SKM-1 (cell line): ENCODE results near the gene CD80.
A peak's percentile ranks its signal among the peaks of the same experiment; 100 is the strongest.
"Not testable (repeated sequence)": the region's sequence is repeated elsewhere in the genome, so short reads cannot be mapped to it uniquely, and the experiment has no call there.

Experiments
- DNase-seq: peaks from one replicate; lab custom pipeline; 2025; ENCODE audit not compliant: unreplicated experiment; lab: John Stamatoyannopoulos, UW

The CD80 gene

DNA sequence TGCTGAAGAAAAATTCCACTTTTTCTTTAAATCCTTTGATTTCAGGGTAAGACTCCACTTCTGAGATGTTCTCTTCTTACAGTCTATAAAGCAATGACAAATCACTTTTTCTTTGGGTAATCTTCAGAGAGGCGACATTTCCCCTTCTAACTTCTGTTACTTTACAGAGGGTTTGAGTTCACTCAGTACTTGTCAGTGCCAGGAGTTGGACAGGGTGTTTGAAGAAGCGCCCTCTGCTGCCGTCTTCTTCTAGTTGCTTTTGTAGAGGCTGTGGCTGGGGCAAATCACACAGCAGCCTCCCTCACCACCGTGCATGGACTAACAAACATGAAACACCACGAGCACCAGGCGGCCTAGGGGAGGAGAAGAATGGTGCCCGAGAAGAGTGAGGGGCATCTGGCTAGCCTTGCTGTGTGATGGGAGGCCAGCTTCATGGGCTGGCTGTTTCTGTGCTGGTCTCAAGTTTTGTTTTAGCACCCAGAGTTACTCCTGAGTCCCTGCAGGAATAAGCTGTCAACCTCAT is at the start of gene CD80:
CD80 (minus strand) TSS at position 174 of the 523 bp plus-strand sequence. CDS start 1,886 bp downstream, outside the sequence.
- DNase-seq: peak; percentile 72

DNA sequence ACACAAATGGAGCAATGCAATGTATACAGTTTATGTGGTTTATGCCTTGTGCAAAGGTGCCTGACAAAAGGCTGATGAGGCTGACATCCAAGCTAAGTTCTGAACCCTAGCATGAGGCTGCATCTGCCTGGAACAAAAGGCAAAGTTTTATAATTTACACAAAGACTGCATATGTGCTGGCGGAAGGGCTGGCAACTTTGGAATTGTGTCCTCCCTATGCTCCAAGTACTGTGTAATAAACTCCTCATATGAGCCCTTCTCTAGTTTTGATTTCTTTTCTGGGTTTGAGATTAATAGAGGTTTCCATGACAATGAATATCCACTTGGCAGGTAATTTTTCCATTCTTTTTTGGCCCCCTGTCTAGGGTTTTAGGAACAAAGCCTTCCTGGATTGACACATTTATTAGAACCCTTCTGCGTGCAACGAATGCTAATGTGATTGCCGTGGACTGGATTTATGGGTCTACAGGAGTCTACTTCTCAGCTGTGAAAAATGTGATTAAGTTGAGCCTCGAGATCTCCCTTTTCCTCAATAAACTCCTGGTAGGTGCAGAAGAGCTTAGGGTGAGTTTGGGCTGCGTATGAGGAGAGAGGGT is 49.1 kb upstream of the CD80 start:
- DNase-seq: no peak

DNA sequence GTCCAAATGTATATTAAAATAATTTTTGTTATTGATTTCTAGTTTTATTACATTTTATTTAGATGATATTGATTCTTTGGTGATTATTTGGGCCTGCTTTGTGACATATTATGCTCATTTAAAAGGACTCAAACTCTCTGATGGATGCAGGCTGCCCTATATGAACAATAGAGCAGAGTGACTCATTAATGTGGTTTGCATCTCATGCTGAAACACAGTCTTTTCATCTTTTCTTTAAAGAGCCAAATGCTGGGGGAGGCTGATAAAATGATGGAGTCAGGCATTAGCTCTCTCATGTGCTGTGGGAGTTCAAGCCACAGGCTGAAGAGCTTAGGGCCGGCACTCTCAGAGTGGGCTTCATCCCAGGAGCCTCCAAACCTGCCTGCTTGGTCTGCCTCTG is 45.5 kb upstream of the CD80 start:
- DNase-seq: no peak

GRCh38 chr3:119602676-119603075 is 43.3 kb upstream of the CD80 start:
- DNase-seq: no peak

GRCh38 chr3:119601154-119601553 is 41.7 kb upstream of the CD80 start:
- no peak for DNase-seq

DNA sequence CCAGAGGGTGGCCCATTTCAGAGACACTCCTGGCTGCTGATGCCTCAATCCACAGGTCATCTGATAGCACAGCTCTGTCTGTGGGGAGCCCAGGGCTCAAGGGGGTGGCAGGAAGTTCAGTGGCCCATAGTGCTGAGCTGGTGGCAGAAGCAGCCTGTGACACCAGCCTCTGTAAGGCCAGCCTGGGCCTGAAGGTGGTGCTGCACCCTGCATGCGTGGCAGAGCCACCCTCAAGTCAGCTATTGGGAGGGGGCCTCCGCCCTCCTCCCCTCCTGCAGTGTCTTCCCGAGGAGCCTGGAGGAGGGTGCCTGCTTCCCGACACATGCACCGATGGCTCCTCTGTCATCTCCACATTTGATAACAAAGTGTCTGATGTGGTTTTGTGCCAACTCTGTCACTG is 41.3 kb upstream of the CD80 start:
- no peak for DNase-seq

GRCh38 chr3:119599558-119600174 is 40.3 kb upstream of the CD80 start:
- no peak for DNase-seq

DNA sequence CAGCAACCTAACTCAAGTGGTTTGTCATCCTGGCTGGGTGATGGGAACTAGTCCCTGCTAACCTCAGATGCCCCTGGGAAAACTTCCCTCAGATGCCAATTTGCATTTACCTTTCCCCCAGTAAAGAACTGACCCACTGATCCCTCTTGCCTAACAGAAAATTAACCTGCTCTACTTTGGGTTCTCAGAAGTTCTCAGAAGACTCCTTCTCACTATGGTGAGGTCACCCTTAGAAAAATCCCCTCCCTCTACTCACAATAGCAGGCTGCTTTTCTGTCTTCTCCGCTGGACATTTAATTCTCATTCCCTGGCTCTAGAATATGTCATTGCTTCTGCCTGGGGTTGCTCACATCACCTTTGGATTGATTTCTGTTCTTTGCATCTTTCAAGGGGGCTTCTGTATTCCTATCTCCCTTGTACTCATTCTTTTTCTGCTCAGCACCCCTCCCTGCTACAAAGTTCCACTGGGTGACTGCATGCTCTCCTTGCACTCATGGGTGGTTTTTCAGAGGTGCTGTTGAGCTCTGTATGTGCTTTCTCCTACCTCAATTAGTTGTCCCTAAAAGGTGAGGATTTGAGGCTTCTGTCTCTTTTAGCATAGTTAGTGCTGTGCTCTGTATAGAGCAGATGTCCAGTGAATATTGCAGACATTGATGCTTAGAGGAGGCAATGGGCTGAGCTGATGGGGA is 39.1 kb upstream of the CD80 start:
- DNase-seq: no peak

GRCh38 chr3:119597548-119598288 is 38.3 kb upstream of the CD80 start, which contains the start of gene PLA1A:
Gene PLA1A (plus strand): TSS chr3:119597885. CDS start chr3:119597914, 29 bp downstream.
- DNase-seq: no peak

GRCh38 chr3:119596398-119596797 is 37.0 kb upstream of the CD80 start:
- DNase-seq: no peak

GRCh38 chr3:119595639-119596334 is 36.4 kb upstream of the CD80 start:
- no peak for DNase-seq

DNA sequence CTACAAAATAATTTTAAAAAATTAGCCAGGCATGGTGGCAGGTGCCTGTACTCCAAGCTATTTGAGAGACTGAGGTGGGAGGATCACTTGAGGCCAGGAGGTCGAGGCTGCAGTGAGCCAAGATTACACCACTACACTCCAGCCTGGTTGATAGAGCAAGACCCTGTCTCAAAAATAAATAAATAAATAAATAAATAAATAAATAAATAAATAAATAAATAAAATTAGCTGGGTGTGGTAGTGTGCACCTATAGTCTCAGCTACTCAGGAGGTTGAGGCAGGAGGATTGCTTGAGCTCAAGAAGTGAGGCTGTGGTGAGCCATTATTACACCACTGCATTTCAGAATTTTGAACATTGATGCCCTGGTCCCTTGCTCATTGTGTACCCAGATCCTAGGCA is 35.5 kb upstream of the CD80 start:
- not testable (repeated sequence) for DNase-seq

GRCh38 chr3:119594066-119594465 is 34.7 kb upstream of the CD80 start:
- DNase-seq: no peak

GRCh38 chr3:119592861-119593260 is 33.4 kb upstream of the CD80 start:
- DNase-seq: no peak

GRCh38 chr3:119590706-119591105 is 31.3 kb upstream of the CD80 start:
- DNase-seq: no peak

GRCh38 chr3:119589102-119589773 is 29.8 kb upstream of the CD80 start:
- no peak for DNase-seq

- peak; percentile 26 for DNase-seq
These were observed 28.7 kb upstream of the CD80 start for GRCh38 chr3:119588112-119588511.

GRCh38 chr3:119586733-119587172 is 27.3 kb upstream of the CD80 start:
- no peak for DNase-seq

GRCh38 chr3:119585856-119586570 is 26.6 kb upstream of the CD80 start:
- no peak for DNase-seq
